D721Med (cell line): ENCODE results near the gene ABCA1.

Experiments
- DNase-seq: peaks from one replicate; pipeline ENCODE4 v3.0.0; 2011; ENCODE audit warnings: low spot score; ENCODE audit not compliant: insufficient read length
- FAIRE-seq: peaks from 2 replicates; lab custom pipeline; 2011; peaks lifted over from hg19 to GRCh38; lab: Jason Lieb, UNC
- TF ChIP-seq, protein P1 (sequence below): IDR thresholded peaks from 2 replicates; pipeline ENCODE4 v1.5.1; 2012; ENCODE audit warnings: mild to moderate bottlenecking, control low read depth; ENCODE audit not compliant: insufficient read depth; ENCODE audit errors: missing control alignments

ABCA1 gene

DNA sequence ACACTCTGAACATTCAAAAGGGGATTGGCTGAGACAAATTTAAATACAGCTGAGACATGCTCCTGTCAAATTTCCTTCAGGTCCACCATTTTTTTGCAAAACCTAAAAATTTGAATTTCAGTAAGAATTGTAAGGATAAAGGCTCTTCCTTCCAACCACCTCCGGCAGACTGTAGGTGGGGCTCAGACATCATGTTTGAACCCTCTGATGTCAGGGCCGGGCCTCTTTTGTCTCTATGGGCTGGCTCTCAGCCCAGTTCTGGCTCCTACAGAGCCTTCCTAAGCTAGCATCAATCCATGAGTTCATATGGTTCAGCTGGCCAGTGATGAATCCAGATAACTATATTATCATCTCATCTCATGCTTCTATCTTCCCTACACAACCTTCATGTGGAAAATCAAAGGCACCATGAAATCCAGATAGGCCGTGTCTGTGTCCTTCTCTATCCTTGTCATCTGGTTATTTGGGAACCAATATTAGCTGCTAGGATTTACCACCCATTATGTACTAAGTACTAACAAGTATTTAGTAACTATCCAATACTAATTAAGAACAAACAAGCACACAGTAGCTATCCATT, 119.8 kb downstream of the ABCA1 start:
- TF ChIP-seq, protein P1, sequence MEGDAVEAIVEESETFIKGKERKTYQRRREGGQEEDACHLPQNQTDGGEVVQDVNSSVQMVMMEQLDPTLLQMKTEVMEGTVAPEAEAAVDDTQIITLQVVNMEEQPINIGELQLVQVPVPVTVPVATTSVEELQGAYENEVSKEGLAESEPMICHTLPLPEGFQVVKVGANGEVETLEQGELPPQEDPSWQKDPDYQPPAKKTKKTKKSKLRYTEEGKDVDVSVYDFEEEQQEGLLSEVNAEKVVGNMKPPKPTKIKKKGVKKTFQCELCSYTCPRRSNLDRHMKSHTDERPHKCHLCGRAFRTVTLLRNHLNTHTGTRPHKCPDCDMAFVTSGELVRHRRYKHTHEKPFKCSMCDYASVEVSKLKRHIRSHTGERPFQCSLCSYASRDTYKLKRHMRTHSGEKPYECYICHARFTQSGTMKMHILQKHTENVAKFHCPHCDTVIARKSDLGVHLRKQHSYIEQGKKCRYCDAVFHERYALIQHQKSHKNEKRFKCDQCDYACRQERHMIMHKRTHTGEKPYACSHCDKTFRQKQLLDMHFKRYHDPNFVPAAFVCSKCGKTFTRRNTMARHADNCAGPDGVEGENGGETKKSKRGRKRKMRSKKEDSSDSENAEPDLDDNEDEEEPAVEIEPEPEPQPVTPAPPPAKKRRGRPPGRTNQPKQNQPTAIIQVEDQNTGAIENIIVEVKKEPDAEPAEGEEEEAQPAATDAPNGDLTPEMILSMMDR = peak; percentile 10
- DNase-seq = no peak
- FAIRE-seq = no peak

DNA sequence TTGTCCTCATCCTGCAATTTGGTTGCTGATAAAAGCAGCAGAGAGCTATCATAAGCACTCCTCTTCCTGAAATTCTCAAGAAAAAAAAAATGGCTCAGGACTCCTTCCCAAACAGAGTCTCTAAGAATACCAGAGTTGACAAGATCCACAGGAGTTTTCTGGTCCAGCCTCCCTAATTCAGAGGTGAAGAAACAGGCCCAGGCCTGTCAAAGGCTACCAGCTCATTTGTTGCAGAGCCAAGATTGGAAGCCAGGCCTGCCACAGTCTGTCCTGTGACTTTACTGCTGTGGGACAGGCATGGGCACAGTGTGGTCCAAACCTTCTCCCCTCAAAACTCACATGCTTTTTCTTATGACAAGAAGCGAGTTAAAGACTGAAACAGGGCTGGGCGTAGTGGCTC, 122.5 kb downstream of the ABCA1 start:
- FAIRE-seq (no peak), DNase-seq (no peak)
- TF ChIP-seq, protein P1 = no peak

DNA sequence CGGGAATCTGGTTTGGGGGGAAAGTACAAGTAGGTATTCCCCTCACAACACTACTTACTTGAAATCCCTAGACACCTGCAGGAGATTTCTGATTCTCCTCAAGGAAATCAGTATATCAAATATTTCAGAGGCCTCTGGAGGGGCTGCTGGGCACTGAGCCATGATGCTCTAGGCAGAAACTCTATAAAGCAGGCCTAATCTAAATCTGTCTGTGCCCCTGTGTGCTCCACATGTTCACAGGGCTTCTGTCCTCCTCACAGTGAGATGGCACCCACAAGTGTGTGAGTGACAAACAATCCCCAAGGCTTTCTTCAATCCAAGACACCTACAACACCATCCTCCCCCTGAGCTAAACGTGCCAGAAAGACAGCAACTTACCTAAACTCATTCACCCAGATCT, 125.0 kb downstream of the ABCA1 start:
- TF ChIP-seq, protein P1 = no peak
- no peak for DNase-seq
- FAIRE-seq = no peak

- DNase-seq (no peak), FAIRE-seq (no peak)
- TF ChIP-seq, protein P1 = no peak
Measured at GRCh38 chr9:104802110-104802509, 125.8 kb downstream of the ABCA1 start.

DNA sequence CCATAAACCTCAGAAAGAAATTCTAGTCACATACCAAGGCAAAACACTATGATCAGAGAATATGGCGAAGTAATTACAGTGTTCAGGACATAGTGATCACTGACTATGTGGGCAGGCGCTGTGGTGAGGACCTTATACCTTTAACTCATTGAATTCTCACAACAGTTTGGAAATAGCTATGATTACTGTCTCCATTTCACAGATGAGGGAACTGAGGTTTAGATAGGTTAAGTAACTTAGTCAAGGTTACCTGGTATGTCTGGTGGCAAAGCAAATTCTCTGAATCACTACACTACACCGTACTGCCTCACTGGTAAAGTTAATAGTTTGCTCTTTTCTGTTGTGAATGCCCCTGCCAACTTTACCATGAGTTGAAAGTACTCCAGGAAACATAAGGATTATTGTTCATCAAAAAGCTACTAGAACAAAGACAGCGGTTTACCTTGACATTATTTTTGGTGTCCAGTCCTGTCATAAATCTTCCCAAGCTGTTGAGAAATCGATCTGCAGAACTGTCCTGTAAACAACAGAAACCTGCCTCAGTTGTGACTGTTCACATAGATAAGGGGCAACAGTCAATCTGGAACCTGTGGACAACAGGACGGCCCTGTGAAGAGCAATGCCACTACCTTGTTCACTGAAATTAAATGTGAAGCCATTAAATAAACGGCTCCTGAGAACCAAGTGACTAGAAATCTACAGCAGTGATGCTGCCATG, 127.7 kb downstream of the ABCA1 start:
- no peak for DNase-seq
- FAIRE-seq = no peak
- TF ChIP-seq, protein P1 = no peak

- TF ChIP-seq, protein P1 = no peak
- FAIRE-seq = no peak
Measured at GRCh38 chr9:104798209-104798995, 129.6 kb downstream of the ABCA1 start.

More at GRCh38 chr9:104798209-104798995, 129.6 kb downstream of the ABCA1 start:
- no peak for DNase-seq
